Measurements from ENCODE around the gene HRK.

GRCh38 chr12:116808113-116809105 is 72.8 kb downstream of the HRK start:
- TF ChIP-seq CTCF (conservative IDR thresholded peaks at IDR 0.05; ENCODE audit: low read depth, low read length), result no peak
- no peak for TF ChIP-seq POLR2A (IDR thresholded peaks at IDR 0.05; ENCODE audit: low read depth, low read length)
- no peak for TF ChIP-seq RAD21 (IDR thresholded peaks at IDR 0.05; ENCODE audit: low read length)
- TF ChIP-seq MXI1 (IDR thresholded peaks at IDR 0.05; ENCODE audit: borderline replicate concordance, low read depth, low read length), result no peak
- no peak for TF ChIP-seq RCOR1 (IDR thresholded peaks at IDR 0.05; ENCODE audit: insufficient replicate concordance, low read length)
- no peak for TF ChIP-seq RFX5 (IDR thresholded peaks at IDR 0.05; ENCODE audit: low read depth, low read length)
- no peak for TF ChIP-seq CEBPB (IDR thresholded peaks at IDR 0.05; ENCODE audit: low read depth, low read length)

Data from IMR-90 (cell line).